SKM-1 (cell line): ENCODE data around the gene LRRC4C.

ENCODE experiments used
- DNase-seq: peaks from one replicate; lab custom pipeline; 2025; ENCODE audit not compliant: unreplicated experiment; lab: John Stamatoyannopoulos, UW

Gene LRRC4C

GRCh38 chr11:41419901-41420300 lies 39.6 kb downstream of the LRRC4C start:
- DNase-seq = no peak

- no peak for DNase-seq
These were observed 44.5 kb downstream of the LRRC4C start for GRCh38 chr11:41414771-41415440.

GRCh38 chr11:41413843-41414242 lies 45.6 kb downstream of the LRRC4C start:
- no peak for DNase-seq

GRCh38 chr11:41405812-41406211 lies 53.6 kb downstream of the LRRC4C start:
- no peak for DNase-seq

GRCh38 chr11:41404109-41404508 lies 55.3 kb downstream of the LRRC4C start:
- DNase-seq = no peak

GRCh38 chr11:41403458-41403857 lies 56.0 kb downstream of the LRRC4C start:
- no peak for DNase-seq

GRCh38 chr11:41400819-41401382 lies 58.6 kb downstream of the LRRC4C start:
- DNase-seq = no peak

GRCh38 chr11:41400124-41400523 lies 59.3 kb downstream of the LRRC4C start:
- no peak for DNase-seq

- no peak for DNase-seq
These were observed 60.1 kb downstream of the LRRC4C start for GRCh38 chr11:41399323-41399722.

GRCh38 chr11:41398175-41398574 lies 61.3 kb downstream of the LRRC4C start:
- DNase-seq = no peak

GRCh38 chr11:41394521-41395195 lies 64.8 kb downstream of the LRRC4C start:
- no peak for DNase-seq

GRCh38 chr11:41392596-41392995 lies 66.9 kb downstream of the LRRC4C start:
- DNase-seq = no peak

- no peak for DNase-seq
These were observed 69.8 kb downstream of the LRRC4C start for GRCh38 chr11:41389623-41390130.

- no peak for DNase-seq
These were observed 75.1 kb downstream of the LRRC4C start for GRCh38 chr11:41384329-41384728.

GRCh38 chr11:41383768-41384167 lies 75.7 kb downstream of the LRRC4C start:
- no peak for DNase-seq

- no peak for DNase-seq
These were observed 76.5 kb downstream of the LRRC4C start for GRCh38 chr11:41382927-41383326.

- no peak for DNase-seq
These were observed 80.4 kb downstream of the LRRC4C start for GRCh38 chr11:41379084-41379483.

- DNase-seq = no peak
These were observed 81.6 kb downstream of the LRRC4C start for GRCh38 chr11:41377709-41378394.

GRCh38 chr11:41351825-41352224 lies 107.6 kb downstream of the LRRC4C start:
- no peak for DNase-seq

- DNase-seq = no peak
These were observed 113.4 kb downstream of the LRRC4C start for GRCh38 chr11:41346042-41346441.

GRCh38 chr11:41334007-41334933 lies 125.2 kb downstream of the LRRC4C start:
- DNase-seq = no peak
